ENCODE results near the gene ENOX1.
"Not testable (repeated sequence)": the region's sequence is repeated elsewhere in the genome, so short reads cannot be mapped to it uniquely, and the experiment has no call there.

Gene ENOX1

DNA sequence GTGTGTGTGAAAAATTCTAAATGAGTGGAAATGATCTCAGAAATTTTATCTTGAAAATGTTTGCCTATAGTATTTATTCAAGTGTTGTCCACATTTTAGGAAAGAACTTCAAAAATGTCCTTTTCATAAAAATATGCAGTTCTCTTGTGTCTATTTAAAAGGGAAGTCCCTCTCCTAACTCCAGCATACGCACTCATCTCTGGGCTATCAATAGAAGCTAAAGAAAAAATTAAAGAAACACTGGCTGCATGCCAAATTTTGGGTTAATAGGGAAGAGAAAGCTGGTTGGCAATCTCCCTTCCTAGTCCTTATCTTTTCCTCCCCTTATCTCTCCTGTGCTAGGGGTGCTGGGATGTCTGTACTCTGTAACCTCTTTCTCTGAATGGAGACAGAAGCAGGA lies 313.3 kb downstream of the ENOX1 start:
- DNase-seq = no peak

DNA sequence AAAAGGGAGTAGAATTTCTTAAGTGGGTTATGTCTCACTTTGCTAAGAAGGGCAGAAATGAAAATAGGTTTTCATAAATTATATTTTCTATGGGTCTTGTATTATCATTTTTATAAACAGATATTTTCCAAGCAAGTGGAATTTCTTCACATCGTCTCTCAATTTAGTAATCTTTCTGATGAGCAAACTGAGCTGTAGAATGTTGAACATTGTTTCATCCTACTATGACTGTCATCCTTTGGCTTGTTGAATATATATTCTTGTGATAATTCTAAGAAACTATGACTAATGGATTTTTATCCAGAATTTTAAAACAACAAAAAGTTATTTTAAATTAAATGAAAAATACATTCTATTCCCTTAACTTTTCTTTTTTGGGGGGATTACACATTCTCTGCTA lies 313.8 kb downstream of the ENOX1 start:
- no peak for DNase-seq

DNA sequence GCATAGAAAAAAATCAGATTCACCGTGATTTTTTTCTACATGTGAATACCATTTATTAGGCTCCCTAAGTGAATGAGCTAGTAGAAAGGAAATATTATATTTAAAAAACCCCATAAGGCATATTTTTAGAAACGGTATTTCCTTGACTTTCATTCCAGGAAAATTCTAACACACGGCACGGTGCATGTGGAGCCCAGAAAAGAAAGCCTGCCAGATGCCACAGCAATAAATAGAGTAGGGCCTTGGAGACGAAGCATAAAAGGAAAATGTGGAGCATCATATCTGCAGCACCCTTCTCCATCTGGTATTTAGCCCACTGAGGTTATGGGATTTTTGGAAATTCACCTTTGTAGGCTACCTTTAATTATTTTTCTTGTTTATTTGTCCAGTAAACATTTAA lies 314.4 kb downstream of the ENOX1 start:
- DNase-seq = no peak

DNA sequence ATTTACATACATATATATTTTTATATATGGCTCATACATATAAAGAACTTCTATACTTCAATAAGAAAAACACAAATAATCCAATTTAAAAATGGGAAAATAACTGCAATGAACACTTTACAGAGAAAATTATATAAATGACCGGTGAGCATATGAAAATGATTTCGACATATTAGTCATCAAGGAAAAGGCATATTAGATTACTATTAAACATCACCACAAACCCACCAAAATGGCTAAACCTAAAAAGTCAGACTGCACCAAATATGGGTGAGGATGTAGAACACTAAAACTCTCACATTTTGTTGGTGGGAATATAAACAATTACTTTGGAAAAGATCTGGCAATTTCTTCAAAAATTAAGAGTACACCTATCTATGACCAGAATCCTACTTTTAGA lies 316.2 kb downstream of the ENOX1 start:
- no peak for DNase-seq

DNA sequence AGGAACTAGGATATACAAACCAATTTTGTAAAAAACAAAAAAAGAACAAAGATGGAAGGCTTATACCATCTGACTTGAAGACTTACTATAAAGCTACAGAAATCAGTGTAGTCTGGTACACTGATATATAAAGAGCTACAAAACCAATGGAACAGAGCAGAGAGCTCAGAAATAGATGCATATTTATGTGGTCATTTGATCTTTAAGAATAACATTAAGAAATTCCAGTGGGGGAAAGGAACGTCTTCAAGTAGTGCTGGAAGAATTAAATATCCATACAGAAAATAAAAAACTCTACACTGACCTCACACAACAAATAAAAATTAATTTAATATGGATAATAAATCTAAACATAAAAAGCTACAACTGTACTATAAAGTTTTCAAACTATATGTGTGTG lies 317.0 kb downstream of the ENOX1 start:
- DNase-seq = no peak

GRCh38 chr13:43464578-43465264 lies 322.1 kb downstream of the ENOX1 start:
- no peak for DNase-seq

- no peak for DNase-seq
Observed at GRCh38 chr13:43448605-43449336, 338.0 kb downstream of the ENOX1 start.

DNA sequence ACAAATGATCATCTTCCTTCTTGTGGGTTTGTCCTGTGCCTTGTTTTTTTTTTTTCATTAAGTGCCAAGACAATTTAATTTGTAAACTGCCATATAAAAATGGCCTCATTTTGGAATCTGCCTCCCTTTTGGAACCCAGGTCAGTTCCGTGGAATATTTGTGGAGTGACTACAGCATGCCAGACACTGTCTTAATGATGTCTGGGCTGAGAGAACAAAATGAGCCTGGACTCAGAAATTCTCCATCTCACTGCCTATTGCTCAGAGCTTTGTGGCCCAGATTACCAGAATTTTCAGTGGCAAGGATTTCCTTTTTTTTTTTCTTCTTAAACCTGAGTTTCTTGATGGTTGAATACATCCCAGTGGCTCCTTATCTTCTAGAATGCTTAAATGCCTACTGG lies 340.6 kb downstream of the ENOX1 start:
- no peak for DNase-seq

GRCh38 chr13:43445668-43446067 lies 341.1 kb downstream of the ENOX1 start:
- no peak for DNase-seq

DNA sequence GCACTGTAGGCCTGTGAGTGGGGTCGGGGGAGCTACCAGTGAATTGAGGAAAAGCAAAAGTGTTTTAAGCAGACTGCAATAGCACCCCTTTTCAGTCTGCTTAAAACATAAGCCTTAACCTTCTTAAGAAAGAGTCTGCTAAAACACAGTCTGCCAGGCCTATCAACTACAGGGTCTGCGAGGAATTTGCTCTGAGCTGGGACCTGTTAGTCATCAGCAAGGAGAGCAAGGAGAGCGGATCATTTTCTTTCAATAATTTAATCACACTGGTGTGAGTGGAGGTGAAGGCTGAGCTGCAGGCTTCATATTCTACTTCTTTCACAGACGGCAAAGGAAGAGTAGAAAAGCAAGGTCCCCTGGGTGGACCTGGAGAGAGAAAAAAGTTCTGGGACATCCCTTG lies 342.7 kb downstream of the ENOX1 start:
- no peak for DNase-seq

DNA sequence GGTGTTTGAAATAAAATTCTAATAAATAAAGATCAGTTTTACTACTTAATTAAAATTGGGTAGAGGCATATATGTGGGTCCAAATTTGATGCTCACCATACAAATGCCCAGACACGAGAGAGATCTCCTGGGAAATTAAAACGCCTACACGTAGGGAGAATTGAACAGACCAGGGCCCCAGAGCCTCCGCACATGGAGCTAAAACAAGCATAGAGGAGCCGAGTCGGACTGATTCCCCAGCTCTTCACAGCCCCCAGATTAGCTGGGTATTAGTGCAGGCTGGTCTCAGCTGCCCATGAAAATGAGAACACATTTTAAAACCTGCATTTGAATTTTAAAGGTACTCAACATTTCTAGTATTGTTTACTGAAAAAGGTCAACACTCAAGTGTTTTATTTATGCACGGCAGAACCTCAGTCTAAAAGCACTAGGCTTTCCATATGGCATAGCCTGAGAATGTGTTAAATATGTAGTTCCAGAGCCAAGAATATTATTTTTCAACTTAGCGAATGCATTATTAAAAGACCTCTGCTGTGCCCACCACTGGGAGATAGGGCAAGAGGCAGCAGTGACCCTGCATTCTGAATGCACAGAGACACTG lies 344.8 kb downstream of the ENOX1 start:
- no peak for DNase-seq

GRCh38 chr13:43441464-43441863 lies 345.3 kb downstream of the ENOX1 start:
- DNase-seq = no peak

- no peak for DNase-seq
Observed at GRCh38 chr13:43434191-43434590, 352.6 kb downstream of the ENOX1 start.

DNA sequence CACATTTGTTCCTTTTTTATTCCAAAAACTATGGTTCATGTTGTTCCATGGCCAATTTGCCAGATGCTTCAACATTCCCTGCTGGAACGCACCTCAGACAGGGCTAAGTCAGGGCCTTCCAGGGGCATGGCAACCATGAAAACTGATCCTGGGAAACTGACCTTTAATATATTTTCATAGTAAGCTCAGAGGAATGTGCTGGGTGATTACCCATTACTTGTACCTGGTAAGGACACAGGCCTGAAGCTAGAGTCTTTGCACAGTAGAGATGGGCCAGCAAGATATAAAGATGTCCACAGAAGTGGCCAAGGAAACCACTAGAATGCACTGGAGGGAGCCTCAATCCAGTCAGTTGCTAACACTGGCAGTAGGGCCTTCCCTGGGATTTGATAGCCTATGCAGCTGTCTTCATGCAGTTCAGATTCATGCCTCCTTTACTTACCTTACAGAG lies 353.1 kb downstream of the ENOX1 start:
- DNase-seq = no peak

GRCh38 chr13:43432958-43433357 lies 353.8 kb downstream of the ENOX1 start:
- no peak for DNase-seq

DNA sequence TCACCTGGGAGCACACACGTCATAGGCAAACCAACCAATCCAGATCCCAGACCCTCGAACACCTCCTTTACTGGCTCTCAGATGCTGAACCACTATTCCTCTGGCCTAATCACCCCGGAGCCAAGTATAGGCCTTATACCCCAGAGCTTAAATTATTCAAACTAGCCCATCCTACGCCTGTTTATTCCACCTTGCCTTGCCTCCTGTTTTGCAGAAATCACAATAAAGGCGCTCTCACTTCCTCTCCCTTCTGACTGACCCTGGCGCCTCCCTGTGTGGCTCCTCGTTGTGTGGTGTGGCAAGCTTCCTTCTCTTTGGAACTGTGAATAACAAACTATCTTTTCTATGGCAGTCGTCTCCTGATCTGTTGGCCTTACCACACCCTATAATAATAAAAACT lies 354.9 kb downstream of the ENOX1 start:
- no peak for DNase-seq

DNA sequence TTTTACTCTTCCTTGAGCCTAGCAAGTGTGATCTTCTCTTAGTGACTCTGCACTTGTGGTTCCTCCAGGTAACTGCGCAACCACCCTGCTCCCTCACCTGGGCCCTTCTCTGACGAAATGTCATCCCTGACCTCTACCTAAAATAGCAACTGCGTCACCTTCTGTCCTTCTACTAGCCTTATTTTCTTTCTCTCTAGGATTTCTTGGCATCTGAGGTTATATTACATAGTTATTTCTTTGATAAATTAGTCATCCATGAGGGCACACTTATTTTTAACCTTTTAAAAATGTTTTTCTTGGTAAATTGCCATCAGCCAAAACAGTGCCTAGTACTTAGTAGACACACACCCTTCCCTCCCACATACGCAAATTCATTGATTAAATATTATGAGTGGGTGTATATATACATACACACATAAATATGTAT lies 355.5 kb downstream of the ENOX1 start:
- no peak for DNase-seq

DNA sequence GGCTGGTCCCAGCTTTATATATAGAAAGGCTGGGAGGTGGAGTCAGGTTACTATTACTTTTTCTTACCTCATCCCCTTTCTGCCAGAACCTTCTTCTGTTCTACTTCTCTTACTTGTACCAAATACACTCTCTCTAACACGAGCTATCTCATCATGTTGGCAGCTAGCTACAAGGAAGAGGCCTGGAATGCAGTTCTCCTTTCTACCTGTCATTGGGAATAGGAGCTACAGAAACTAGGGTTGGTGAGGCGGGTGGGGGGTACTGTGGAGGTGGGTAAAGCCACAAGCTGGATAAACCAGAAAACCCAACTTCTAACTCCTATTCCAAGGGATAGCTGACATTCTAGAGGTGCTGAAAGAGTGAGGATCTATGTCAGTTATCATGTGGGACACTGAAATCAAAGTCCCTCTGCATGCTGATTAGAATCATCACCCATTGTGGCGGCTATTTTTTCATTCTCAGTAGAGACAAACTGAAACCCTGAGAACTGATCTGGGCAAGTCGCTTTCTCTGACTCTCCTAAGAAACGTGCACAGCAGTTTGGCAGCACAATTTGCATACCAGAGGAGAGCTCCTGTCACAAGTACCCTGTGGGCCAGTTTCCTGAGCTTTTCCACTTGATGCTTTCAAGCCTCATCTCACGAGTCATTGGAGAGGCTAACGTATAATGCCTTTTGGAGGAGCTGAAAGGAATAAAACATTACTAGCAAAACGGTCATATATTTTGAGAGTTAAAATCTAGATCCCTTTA lies 358.1 kb downstream of the ENOX1 start:
- no peak for DNase-seq

GRCh38 chr13:43426355-43426754 lies 360.4 kb downstream of the ENOX1 start:
- DNase-seq = no peak

DNA sequence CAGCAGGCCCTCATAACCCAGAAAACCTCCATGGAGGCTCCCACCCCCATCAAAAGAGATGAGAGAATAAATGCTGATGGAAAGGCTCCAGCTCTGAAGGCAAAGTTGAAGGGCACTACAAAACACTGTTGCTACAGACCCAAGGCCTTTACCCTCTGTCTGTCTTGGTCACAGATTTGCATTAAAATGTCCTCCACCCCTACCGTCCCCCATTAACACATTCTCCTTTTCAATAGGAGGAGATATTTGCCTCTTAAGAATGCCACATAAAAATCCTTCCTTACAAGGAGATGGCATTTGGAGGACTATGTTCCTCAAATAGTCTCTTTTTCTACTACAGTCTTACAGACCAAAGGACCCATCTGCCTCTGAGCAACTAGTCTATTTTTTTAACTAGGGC lies 361.5 kb downstream of the ENOX1 start:
- DNase-seq = no peak

DNA sequence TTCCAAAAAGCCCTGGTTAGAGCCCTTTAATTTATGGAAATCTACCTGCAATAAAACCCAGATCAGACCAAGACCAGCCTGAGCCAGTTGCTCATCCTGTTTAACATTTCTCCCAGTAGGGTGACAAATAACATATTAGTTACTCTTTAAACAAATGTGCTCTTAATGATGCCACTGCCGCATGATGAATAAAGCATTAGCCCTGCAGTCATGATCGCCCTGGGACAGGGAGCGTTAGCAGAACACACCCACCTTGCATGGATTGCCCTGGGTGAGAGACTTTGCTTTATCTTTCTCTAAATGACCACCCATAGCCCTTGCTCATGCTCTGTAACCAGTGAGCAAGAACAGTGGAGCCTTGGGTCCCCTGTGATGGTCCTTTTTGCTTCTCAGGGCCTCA lies 362.4 kb downstream of the ENOX1 start:
- DNase-seq = no peak

GRCh38 chr13:43422116-43422515 lies 364.7 kb downstream of the ENOX1 start:
- DNase-seq = no peak

DNA sequence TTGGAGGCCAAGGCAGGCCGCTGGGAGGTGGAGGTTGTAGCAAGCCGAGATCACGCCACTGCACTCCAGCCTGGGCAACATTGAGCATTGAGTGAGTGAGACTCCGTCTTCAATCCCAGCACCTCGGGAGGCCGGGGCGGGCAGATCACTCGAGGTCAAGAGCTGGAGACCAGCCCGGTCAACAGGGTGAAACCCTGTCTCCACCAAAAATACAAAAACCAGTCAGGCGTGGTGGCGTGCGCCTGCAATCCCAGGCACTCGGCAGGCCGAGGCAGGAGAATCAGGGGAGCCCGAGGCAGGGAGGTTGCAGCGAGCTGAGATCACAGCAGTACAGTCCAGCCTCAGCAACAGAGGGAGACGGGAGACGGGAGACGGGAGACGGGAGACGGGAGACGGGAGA lies 369.9 kb downstream of the ENOX1 start:
- not testable (repeated sequence) for DNase-seq

DNA sequence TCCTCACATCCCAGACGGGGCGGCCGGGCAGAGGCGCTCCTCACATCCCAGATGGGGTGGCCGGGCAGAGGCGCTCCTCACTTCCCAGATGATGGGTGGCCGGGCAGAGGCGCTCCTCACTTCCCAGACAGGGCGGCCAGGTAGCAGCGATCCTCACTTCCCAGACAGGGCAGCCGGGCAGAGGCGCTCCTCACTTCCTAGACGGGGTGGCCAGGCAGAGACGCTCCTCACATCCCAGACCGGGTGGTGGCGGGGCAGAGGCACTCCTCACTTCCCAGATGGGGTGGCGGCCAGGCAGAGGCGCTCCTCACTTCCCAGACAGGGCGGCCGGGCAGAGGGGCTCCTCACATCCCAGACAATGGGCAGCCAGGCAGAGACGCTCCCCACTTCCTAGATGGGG lies 370.4 kb downstream of the ENOX1 start:
- not testable (repeated sequence) for DNase-seq

Data from NCI-H1048 (cell line).